HG02759 (cell line): ENCODE data around the gene OR51B2.
A peak's percentile ranks its signal among the peaks of the same experiment; 100 is the strongest.
"Not testable (repeated sequence)": the region's sequence is repeated elsewhere in the genome, so short reads cannot be mapped to it uniquely, and the experiment has no call there.

Experiments used
- ATAC-seq: cut with Tn5 transposase; IDR thresholded peaks from one replicate; pipeline ENCODE4 v1.9.1; 2021; ENCODE audit warnings: mild to moderate bottlenecking, moderate library complexity; ENCODE audit not compliant: unreplicated experiment

The OR51B2 gene

DNA sequence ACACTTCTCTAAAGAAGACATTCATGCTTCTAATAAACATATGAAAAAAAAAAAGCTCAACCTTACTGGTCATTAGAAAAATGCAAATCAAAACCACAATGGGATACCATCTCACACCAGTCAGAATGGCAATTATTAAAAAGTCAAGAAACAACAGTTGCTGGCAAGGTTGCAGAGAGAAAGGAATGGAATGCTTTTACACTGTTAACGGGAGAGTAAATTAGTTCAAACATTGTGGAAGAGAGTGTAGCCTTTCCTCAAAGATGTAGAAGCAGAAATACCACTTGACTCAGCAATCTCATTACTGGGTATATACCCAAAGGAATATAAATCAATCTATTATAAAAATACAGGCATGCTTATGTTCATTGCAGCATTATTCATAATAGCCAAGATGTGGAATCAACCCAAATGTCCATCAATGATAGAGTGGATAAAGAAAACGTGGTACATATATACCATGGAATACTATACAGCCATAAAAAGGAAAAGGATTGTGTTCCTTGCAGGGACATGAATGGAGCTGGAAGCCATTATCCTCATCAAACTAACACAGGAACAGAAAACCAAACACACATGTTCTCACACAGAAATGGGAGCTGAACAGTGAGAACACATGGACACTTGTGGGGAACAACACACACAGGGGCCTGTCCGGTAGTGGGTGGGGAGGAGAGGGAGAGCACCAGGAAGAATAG lies 10.6 kb downstream of the OR51B2 start:
- not testable (repeated sequence) for ATAC-seq

DNA sequence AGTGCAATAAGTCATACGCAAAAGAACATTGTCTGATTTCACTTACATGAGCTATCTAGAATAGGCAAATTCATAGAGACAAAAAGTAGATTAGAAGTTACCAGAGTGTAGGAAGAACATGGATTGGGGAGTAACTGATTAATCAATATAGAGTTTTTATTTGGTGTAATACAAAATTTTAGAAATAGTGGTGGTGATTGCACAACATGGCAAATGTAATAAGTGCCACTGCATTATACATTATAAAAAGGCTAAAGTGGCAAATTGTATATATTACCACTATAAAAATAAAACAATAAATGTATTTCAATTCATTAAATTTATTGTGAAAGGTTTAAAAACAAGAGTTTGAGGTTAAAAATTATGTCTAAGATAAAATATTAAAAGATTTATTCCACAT lies 13.7 kb downstream of the OR51B2 start:
- ATAC-seq = no peak

- ATAC-seq = no peak
Observed at GRCh38 chr11:5307256-5308019, 16.7 kb downstream of the OR51B2 start.

- no peak for ATAC-seq
Observed at GRCh38 chr11:5304046-5304445, 20.1 kb downstream of the OR51B2 start.

GRCh38 chr11:5303626-5304025 lies 20.5 kb downstream of the OR51B2 start:
- no peak for ATAC-seq

- ATAC-seq = no peak
Observed at GRCh38 chr11:5301846-5302245, 22.3 kb downstream of the OR51B2 start, which contains the start of gene OR51B4. Gene OR51B4, minus strand, starts transcription at chr11:5301946. Its CDS starts 0 bp downstream, at chr11:5301946.

DNA sequence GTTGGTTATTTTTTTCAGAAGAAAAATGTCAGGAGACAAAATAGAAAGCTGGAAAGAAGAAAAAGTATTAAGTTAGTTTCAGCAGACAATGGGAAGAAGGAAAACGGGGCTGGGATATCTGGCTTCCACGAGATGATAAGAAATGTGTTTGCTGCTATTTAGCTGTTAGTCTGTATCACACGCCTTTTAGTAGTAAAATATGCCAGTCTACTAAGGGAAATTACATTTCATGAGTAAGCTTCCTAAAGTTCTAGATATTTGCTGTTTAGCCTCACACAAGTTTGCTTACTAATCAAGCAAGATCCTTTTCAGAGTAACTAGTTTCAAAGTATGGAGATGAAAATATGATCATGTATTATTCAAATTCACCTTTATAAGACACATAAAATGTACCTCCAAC lies 23.8 kb downstream of the OR51B2 start:
- no peak for ATAC-seq

DNA sequence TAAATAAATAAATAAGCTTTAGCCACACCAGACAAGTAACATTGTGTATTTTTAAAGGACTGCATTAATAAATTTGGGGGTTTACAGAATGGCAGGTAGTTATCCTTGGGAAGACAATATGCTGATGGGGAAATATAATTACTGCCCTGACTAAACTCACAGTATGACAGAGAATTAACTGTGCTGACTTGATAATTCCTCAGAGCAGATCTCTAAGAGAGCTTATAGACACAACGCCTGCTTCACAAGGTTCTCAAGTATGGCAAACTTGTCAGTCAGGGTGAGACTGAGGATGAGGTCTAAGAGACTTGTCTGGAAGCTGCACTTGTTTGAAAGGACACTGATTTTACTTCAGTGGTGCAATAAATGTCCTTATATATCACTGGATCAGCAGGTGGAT lies 25.6 kb downstream of the OR51B2 start:
- ATAC-seq = no peak

DNA sequence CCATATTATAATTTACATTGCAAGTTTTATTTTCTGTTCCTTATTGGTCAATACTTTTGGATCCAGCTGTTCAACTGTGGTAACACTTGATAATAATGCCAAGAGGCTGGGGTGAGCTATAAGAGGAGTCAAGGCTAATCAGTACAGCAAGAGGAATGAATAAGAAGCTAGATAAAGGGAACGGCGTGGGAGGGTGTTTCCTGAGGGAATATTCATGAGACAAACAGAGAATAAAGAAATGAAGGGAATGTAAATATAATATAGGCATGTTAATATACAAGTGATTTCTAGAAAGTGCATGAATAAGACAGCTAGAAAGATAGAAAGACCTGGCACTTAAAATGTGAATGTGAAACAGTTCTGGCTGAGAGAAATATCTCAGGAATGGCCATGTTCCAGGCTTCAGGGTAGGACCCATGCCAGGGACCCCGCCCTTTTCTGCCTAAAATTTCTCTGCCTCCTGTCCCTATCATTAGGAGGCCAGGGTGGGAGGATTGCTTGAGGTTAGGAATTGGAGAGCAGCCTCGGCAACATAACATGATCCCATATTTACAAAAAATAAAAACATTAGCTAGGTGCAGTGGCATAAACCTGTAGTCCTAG lies 26.3 kb downstream of the OR51B2 start:
- no peak for ATAC-seq

DNA sequence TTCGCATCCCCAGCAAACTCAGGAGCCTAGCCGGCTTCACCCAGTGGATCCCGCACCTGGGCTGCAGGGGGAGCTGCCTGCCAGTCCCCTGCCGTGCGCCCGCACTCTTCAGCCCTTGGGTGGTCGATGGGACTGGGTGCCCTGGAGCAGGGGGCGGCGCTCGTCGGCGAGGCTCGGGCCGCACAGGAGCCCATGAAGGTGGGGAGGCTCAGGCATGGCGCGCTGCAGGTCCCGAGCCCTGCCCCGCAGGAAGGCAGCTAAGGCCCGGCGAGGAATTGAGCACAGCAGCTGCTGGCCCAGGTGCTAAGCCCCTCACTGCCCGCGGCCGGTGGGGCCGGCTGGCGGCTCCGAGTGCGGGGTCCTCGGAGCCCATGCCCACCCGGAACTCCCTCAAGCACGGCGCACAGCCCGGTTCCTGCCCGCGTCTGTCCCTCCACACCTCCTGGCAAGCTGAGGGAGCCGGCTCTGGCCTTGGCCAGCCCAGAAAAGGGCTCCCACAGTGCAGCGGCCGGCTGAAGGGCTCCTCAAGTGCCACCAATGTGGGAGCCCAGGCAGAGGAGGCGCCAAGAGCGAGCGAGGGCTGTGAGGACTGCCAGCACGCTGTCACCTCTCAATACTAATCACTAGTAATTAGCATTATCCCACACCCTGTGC lies 29.6 kb downstream of the OR51B2 start:
- not testable (repeated sequence) for ATAC-seq

DNA sequence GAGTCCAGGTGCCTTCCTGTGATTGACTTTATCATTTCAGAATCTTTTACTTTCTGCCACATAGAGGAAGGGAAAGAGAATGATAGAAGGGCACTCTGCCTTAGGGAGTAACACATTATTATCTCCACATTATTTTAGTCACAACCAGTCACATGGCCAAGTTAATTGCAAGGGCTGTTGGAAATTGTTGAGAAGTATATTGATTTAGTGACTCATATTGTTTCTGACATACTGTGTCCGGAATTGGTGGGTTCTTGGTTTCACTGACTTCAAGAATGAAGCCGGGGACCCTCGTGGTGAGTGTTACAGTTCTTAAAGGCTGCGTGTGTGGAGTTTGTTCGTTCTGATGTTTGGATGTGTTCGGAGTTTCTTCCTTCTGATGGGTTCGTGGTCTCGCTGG lies 31.1 kb downstream of the OR51B2 start:
- no peak for ATAC-seq

GRCh38 chr11:5291207-5291838 lies 32.8 kb downstream of the OR51B2 start:
- peak; percentile 94 for ATAC-seq

DNA sequence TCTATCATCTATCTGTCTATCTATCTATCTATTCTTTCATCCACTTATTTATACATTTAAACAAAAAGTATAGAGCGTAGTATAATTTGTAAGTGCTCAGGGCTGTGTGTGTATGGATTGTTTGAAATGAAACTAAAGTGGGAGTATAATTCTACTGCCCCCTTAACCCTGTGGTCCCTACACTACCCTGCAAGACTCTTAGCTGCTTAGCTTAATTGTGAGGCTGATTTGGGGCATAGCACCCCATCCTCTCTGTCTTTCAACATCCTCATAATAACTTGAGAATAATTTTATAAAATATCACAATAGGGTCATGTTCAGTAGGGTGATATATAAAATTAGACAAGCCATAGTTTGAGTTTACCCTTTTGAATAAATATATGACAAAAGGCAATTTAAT lies 34.0 kb downstream of the OR51B2 start:
- ATAC-seq = no peak

DNA sequence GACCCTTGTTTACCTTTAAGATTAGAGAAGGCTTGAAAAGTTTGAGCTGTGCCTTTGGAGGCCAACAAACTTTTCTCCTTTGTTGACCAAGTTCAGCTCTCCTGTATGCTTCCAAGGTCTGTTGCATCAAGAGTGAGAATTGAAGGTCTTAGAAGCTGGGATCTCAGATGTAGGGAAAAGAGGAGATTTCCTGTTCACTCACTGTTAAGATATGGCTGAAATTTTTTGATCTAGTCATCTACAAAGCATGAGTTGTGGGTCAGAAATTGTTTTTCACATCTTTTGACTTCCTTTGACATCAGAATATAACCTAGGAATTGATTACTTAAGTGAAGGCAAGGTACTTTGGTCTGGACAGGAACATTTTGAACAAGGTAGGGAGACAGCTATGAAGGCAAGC lies 34.4 kb downstream of the OR51B2 start:
- no peak for ATAC-seq

DNA sequence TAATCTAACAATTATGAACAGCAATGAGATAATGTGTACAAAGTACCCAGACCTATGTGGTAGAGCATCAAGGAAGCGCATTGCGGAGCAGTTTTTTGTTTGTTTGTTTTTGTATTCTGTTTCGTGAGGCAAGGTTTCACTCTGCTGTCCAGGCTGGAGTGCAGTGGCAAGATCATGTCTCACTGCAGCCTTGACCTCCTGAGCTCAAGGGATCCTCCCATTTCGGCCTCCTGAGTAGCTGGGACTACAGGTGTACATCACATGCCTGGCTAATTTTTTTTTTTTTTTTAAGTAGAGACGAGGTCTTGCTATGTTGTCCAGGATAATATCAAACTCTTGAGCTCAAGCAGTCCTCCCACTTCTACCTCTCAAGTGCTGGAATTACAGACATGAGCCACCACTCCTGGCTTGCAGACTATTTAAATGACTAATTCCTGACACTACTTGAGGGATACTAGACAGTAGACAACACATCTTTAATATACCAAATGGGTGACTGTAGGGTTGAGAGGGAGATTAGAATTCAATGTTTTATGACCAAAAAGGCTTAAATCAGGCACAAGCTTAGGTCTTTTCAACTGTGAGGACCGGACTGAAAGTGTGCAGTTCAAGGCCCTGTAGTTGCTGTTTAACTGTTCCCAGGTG lies 35.1 kb downstream of the OR51B2 start:
- ATAC-seq = no peak

DNA sequence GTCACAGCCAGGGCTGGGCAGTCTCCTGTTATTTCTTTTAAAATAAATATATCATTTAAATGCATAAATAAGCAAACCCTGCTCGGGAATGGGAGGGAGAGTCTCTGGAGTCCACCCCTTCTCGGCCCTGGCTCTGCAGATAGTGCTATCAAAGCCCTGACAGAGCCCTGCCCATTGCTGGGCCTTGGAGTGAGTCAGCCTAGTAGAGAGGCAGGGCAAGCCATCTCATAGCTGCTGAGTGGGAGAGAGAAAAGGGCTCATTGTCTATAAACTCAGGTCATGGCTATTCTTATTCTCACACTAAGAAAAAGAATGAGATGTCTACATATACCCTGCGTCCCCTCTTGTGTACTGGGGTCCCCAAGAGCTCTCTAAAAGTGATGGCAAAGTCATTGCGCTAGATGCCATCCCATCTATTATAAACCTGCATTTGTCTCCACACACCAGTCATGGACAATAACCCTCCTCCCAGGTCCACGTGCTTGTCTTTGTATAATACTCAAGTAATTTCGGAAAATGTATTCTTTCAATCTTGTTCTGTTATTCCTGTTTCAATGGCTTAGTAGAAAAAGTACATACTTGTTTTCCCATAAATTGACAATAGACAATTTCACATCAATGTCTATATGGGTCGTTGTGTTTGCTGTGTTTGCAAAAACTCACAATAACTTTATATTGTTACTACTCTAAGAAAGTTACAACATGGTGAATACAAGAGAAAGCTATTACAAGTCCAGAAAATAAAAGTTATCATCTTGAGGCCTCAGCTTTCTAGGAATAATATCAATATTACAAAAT lies 35.8 kb downstream of the OR51B2 start:
- ATAC-seq = no peak

GRCh38 chr11:5286901-5287300 lies 37.2 kb downstream of the OR51B2 start:
- no peak for ATAC-seq

DNA sequence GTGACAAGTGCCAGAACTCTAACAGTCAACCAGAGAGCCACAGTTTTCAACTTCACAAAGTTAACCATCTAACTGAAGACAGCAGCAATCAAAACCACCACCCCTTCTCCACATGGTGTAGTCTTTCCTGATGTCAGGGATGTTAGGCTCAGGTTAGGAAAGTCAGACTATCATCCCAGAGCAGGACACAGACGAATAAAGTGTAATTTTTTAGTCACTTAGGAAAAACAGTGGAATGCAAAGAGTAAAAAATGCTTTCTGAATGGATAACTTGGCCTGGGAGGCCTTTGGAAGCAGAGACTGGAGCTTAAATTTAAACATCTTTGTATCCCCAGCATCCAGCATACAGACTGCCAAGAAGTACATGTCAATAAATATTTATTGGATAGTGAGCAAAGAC lies 37.7 kb downstream of the OR51B2 start:
- ATAC-seq = no peak

GRCh38 chr11:5285703-5286340 lies 38.3 kb downstream of the OR51B2 start:
- ATAC-seq = no peak
